ENCODE data around the gene TSPEAR. TPM values are rescaled to one million over a fixed set of nuclear protein-coding genes. Genes with fewer than 3 reads are reported as not detected.

TSPEAR gene
- total RNA-seq, 4 donors from 2014 or later, result 0.21 to 1.3 (median 0.69) TPM

- Histone ChIP-seq H3K4me1 (peaks cover 6 to 12% of the 10 kb centered on the region in 2 donors), H3K36me3 (no peaks in the 10 kb centered on the region), H3K27me3 (peaks cover 4% of the 10 kb centered on the region), H3K27ac (no peak overlapping the region), H3K4me3 (replicated peaks in 1 of 3) (no peak overlapping the region), H3K9me3 (no peaks in the 10 kb centered on the region)
- TF ChIP-seq CTCF (IDR thresholded peaks at IDR 0.05) (no peak), POLR2A (IDR thresholded peaks at IDR 0.05) (no peak)
- intact Hi-C loops (cut with DNase I), result no loop called here
- DNase-seq, result no peak
Measured at GRCh38 chr21:44716984-44717383, 5.6 kb upstream of the TSPEAR start.

- H3K4me1 ChIP-seq, result peaks cover 15 to 32% of the 10 kb centered on the region in 2 donors
- no peak overlapping the region for H3K4me3 ChIP-seq (replicated peaks in 1 of 3)
- H3K36me3 ChIP-seq, result no peaks in the 10 kb centered on the region
- WGBS, 2 donors, result 45 to 69% methylated on average over 8 of the region's 8 CpGs
- no peak for TF ChIP-seq CTCF (IDR thresholded peaks at IDR 0.05)
- no peak for TF ChIP-seq POLR2A (IDR thresholded peaks at IDR 0.05)
- peaks cover 4% of the 10 kb centered on the region for H3K27me3 ChIP-seq
- intact Hi-C loops (cut with DNase I), result no loop called here
- DNase-seq, result no peak
- H3K27ac ChIP-seq, result no peak overlapping the region
- no peaks in the 10 kb centered on the region for H3K9me3 ChIP-seq
Measured at GRCh38 chr21:44714905-44715304, 3.5 kb upstream of the TSPEAR start.

GRCh38 chr21:44713846-44714245, 2.5 kb upstream of the TSPEAR start:
- TF ChIP-seq CTCF (IDR thresholded peaks at IDR 0.05), result no peak
- no peak for TF ChIP-seq POLR2A (IDR thresholded peaks at IDR 0.05)
- peaks cover 16 to 43% of the 10 kb centered on the region in 2 donors for H3K4me1 ChIP-seq
- H3K4me3 ChIP-seq (replicated peaks in 1 of 3), result no peak overlapping the region
- DNase-seq, result no peak
- no peaks in the 10 kb centered on the region for H3K36me3 ChIP-seq
- peaks cover 9% of the 10 kb centered on the region for H3K27me3 ChIP-seq
- H3K27ac ChIP-seq, result no peak overlapping the region
- intact Hi-C loops (cut with DNase I), result no loop called here
- WGBS, 2 donors, result 95 to 97% methylated on average over 10 of the region's 10 CpGs
- no peaks in the 10 kb centered on the region for H3K9me3 ChIP-seq

- Histone ChIP-seq H3K36me3 (no peaks in the 10 kb centered on the region), H3K27ac (no peak overlapping the region), H3K4me1 (peaks cover 16 to 50% of the 10 kb centered on the region in 2 donors), H3K27me3 (peaks cover 6% of the 10 kb centered on the region), H3K4me3 (replicated peaks in 1 of 3) (no peak overlapping the region), H3K9me3 (no peaks in the 10 kb centered on the region)
- 82 to 88% methylated on average over 3 to 9 of the region's 9 CpGs for WGBS, 2 donors
- DNase-seq, result no peak
- intact Hi-C loops (cut with DNase I), result no loop called here
- TF ChIP-seq CTCF (IDR thresholded peaks at IDR 0.05), result no peak
- TF ChIP-seq POLR2A (IDR thresholded peaks at IDR 0.05), result no peak
Measured at GRCh38 chr21:44713130-44713529, 1.8 kb upstream of the TSPEAR start.

GRCh38 chr21:44712203-44713028, 1.0 kb upstream of the TSPEAR start:
- 15 to 19% methylated on average over 19 to 22 of the region's 22 CpGs for WGBS, 2 donors
- Histone ChIP-seq H3K27me3 (peaks cover 6% of the 10 kb centered on the region), H3K4me1 (peaks cover 16 to 57% of the 10 kb centered on the region in 2 donors), H3K27ac (no peak overlapping the region), H3K4me3 (replicated peaks in 1 of 3) (no peak overlapping the region), H3K36me3 (no peaks in the 10 kb centered on the region), H3K9me3 (no peaks in the 10 kb centered on the region)
- intact Hi-C loops (cut with DNase I), result no loop called here
- peak in 1 of 2 donors; percentile 63 for DNase-seq
- TF ChIP-seq POLR2A (IDR thresholded peaks at IDR 0.05) (no peak), CTCF (IDR thresholded peaks at IDR 0.05) (no peak)

Measured in thyroid gland (tissue), 4 donors.